Thymus (tissue), 2 donors: ENCODE measurements around the gene SYNGR4. TPM values are rescaled to one million over a fixed set of nuclear protein-coding genes. Genes with fewer than 3 reads are reported as not detected.

ENCODE experiments used
- polyA plus RNA-seq: library from polyadenylated mRNA; stranded (reverse); fragments of 200-250 nt; gene quantifications from one replicate; pipeline ENCODE4 v1.2.3, GENCODE V29; 2013
- total RNA-seq: library from RNA; stranded (reverse); fragments of 120-200 nt; gene quantifications from one replicate; pipeline ENCODE4 v1.2.4, GENCODE V29; 2013
- donor health status: healthy.

Gene SYNGR4
- total and polyA plus RNA-seq, 2 donors, result 0.11 TPM; not detected in 1

Other genes starting within 250 kb of the SYNGR4 start
- gene LIG1, start 194.0 kb upstream of the SYNGR4 start, total RNA-seq, result 58.9 TPM
- 76.6 TPM for gene LIG1, start 194.0 kb upstream of the SYNGR4 start, polyA plus RNA-seq
- 0.61 TPM for gene ZSWIM9, start 193.7 kb upstream of the SYNGR4 start, total RNA-seq
- 2.7 TPM for gene ZSWIM9, start 193.7 kb upstream of the SYNGR4 start, polyA plus RNA-seq
- gene CARD8, start 108.5 kb upstream of the SYNGR4 start, total RNA-seq, result 56.0 TPM
- gene CARD8, start 108.5 kb upstream of the SYNGR4 start, polyA plus RNA-seq, result 66.4 TPM
- 1.6 TPM for gene ZNF114, start 94.3 kb upstream of the SYNGR4 start, total RNA-seq
- gene ZNF114, start 94.3 kb upstream of the SYNGR4 start, polyA plus RNA-seq, result 0.57 TPM
- gene EMP3, start 38.8 kb upstream of the SYNGR4 start, total RNA-seq, result 41.2 TPM
- 94.3 TPM for gene EMP3, start 38.8 kb upstream of the SYNGR4 start, polyA plus RNA-seq
- 4.6 TPM for gene TMEM143, start 427 bp upstream of the SYNGR4 start, total RNA-seq
- 10.3 TPM for gene TMEM143, start 427 bp upstream of the SYNGR4 start, polyA plus RNA-seq
- 20.7 TPM for gene KDELR1, start 27.2 kb downstream of the SYNGR4 start, total RNA-seq
- gene KDELR1, start 27.2 kb downstream of the SYNGR4 start, polyA plus RNA-seq, result 81.0 TPM
- gene GRIN2D, start 29.3 kb downstream of the SYNGR4 start, total RNA-seq, result 0.05 TPM
- gene GRIN2D, start 29.3 kb downstream of the SYNGR4 start, polyA plus RNA-seq, result 0.07 TPM
- 20.2 TPM for gene GRWD1, start 81.6 kb downstream of the SYNGR4 start, total RNA-seq
- 8.4 TPM for gene GRWD1, start 81.6 kb downstream of the SYNGR4 start, polyA plus RNA-seq
- gene KCNJ14, start 91.2 kb downstream of the SYNGR4 start, total RNA-seq, result 0.19 TPM
- gene KCNJ14, start 91.2 kb downstream of the SYNGR4 start, polyA plus RNA-seq, result 0.78 TPM
- gene CYTH2, start 105.0 kb downstream of the SYNGR4 start, total RNA-seq, result 32.0 TPM
- 42.4 TPM for gene CYTH2, start 105.0 kb downstream of the SYNGR4 start, polyA plus RNA-seq
- gene LMTK3, start 147.5 kb downstream of the SYNGR4 start, total RNA-seq, result 0.19 TPM
- gene LMTK3, start 147.5 kb downstream of the SYNGR4 start, polyA plus RNA-seq, result 1.5 TPM
- 0.09 TPM for gene SULT2B1, start 187.8 kb downstream of the SYNGR4 start, total RNA-seq
- gene SULT2B1, start 187.8 kb downstream of the SYNGR4 start, polyA plus RNA-seq, result 4.3 TPM
- gene SPACA4, start 242.4 kb downstream of the SYNGR4 start, total RNA-seq, result not detected
- gene SPACA4, start 242.4 kb downstream of the SYNGR4 start, polyA plus RNA-seq, result not detected